ENCODE data around the gene RSU1. TPM values are rescaled to one million over a fixed set of nuclear protein-coding genes. Genes with fewer than 3 reads are reported as not detected.

Gene RSU1
- total and polyA plus RNA-seq, 2 experiments from 2014 or later: 109 to 236 TPM

- H3K79me2 ChIP-seq (ENCODE audit: insufficient read depth): no peaks in the 10 kb centered on the region
- H4K20me1 ChIP-seq (ENCODE audit: insufficient read depth): no peaks in the 10 kb centered on the region
- no peak overlapping the region; the same call in 1 of the 2 replicates for H2AFZ ChIP-seq
- TF ChIP-seq EZH2phosphoT487 (IDR thresholded peaks at IDR 0.05; ENCODE audit: insufficient read depth, low read depth) (no peak), EZH2 (IDR thresholded peaks at IDR 0.05; ENCODE audit: insufficient read depth, poor library complexity, severe bottlenecking) (no peak)
- DNase-seq: peak; percentile 47
- no peaks in the 10 kb centered on the region for H3K9me3 ChIP-seq (ENCODE audit: low read depth)
- no peaks in the 10 kb centered on the region for H3K36me3 ChIP-seq (ENCODE audit: low read depth)
- in situ Hi-C loops (cut with MboI): no loop called here
- no peak overlapping the region for H3K4me3 ChIP-seq
- H3K27me3 ChIP-seq (replicated peaks; ENCODE audit: insufficient read depth): no peaks in the 10 kb centered on the region
- peaks cover 3% of the 10 kb centered on the region; the same call in 1 of the 2 replicates for H3F3A ChIP-seq (ENCODE audit: insufficient read depth)
- no peak overlapping the region for H3K9ac ChIP-seq
- H3K4me2 ChIP-seq (ENCODE audit: unreplicated experiment): no peak overlapping the region
- 82 to 84% methylated on average over 4 of the region's 4 CpGs for WGBS, 2 experiments (ENCODE audit: low coverage in 1 of 2, low lambda C conversion rate in 2 of 2, missing lambda C conversion rate in 2 of 2)
- no peak overlapping the region for H3K27ac ChIP-seq
- peaks cover 18% of the 10 kb centered on the region for H3K4me1 ChIP-seq (ENCODE audit: insufficient read depth)
- no peaks in the 10 kb centered on the region for H3K9me2 ChIP-seq (ENCODE audit: insufficient read depth)
These were observed 36.0 kb upstream of the RSU1 start for GRCh38 chr10:16853201-16853600.

DNA sequence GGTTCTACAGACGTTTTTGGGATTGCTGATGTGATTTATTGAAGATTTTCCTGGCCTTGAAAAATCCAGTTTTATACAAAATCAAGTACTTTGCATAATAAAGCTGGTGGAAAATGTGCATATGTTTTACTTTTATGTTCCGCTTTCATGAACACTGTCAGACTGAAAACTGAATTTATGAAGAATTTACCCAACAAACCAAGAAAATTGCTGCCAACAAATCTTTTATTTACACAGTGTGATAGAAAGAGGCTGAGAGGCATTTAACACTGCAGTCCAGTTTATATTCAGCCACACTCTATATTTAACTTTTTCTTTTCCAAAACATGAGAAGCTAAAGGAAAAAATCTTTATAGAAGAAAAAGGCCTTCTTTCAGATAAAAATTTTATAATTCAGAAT, 35.4 kb upstream of the RSU1 start:
- Histone ChIP-seq H3K9ac (no peak overlapping the region), H3F3A (ENCODE audit: insufficient read depth) (peaks cover 9% of the 10 kb centered on the region; the same call in 1 of the 2 replicates), H3K9me3 (ENCODE audit: low read depth) (no peaks in the 10 kb centered on the region), H3K9me2 (ENCODE audit: insufficient read depth) (no peaks in the 10 kb centered on the region), H3K79me2 (ENCODE audit: insufficient read depth) (no peaks in the 10 kb centered on the region), H2AFZ (no peak overlapping the region; the same call in 1 of the 2 replicates), H3K4me2 (ENCODE audit: unreplicated experiment) (no peak overlapping the region), H3K4me1 (ENCODE audit: insufficient read depth) (peaks cover 23% of the 10 kb centered on the region), H3K36me3 (ENCODE audit: low read depth) (no peaks in the 10 kb centered on the region), H3K27me3 (replicated peaks; ENCODE audit: insufficient read depth) (no peaks in the 10 kb centered on the region), H4K20me1 (ENCODE audit: insufficient read depth) (no peaks in the 10 kb centered on the region), H3K4me3 (no peak overlapping the region), H3K27ac (no peak overlapping the region)
- in situ Hi-C loops (cut with MboI): no loop called here
- TF ChIP-seq EZH2 (IDR thresholded peaks at IDR 0.05; ENCODE audit: insufficient read depth, poor library complexity, severe bottlenecking) (no peak), EZH2phosphoT487 (IDR thresholded peaks at IDR 0.05; ENCODE audit: insufficient read depth, low read depth) (no peak)
- no peak for DNase-seq
- WGBS, 2 experiments (ENCODE audit: low coverage in 1 of 2, low lambda C conversion rate in 2 of 2, missing lambda C conversion rate in 2 of 2): 75 to 81% methylated on average over 2 of the region's 2 CpGs

GRCh38 chr10:16848562-16849154, 31.4 kb upstream of the RSU1 start:
- H3K4me1 ChIP-seq (ENCODE audit: insufficient read depth): peaks cover 36% of the 10 kb centered on the region
- H3K9me3 ChIP-seq (ENCODE audit: low read depth): no peaks in the 10 kb centered on the region
- peaks cover 18% of the 10 kb centered on the region; the same call in 1 of the 2 replicates for H3F3A ChIP-seq (ENCODE audit: insufficient read depth)
- no peak overlapping the region for H3K4me3 ChIP-seq
- no peaks in the 10 kb centered on the region for H3K36me3 ChIP-seq (ENCODE audit: low read depth)
- WGBS, 2 experiments (ENCODE audit: low coverage in 1 of 2, low lambda C conversion rate in 2 of 2, missing lambda C conversion rate in 2 of 2): 8 to 15% methylated on average over 9 to 10 of the region's 10 CpGs
- H3K4me2 ChIP-seq (ENCODE audit: unreplicated experiment): peak overlapping the region; percentile 50
- DNase-seq: peak; percentile 68
- no peaks in the 10 kb centered on the region for H3K79me2 ChIP-seq (ENCODE audit: insufficient read depth)
- H3K27me3 ChIP-seq (replicated peaks; ENCODE audit: insufficient read depth): no peaks in the 10 kb centered on the region
- peak overlapping the region; percentile 61 for H2AFZ ChIP-seq
- in situ Hi-C loops (cut with MboI): no loop called here
- no peaks in the 10 kb centered on the region for H4K20me1 ChIP-seq (ENCODE audit: insufficient read depth)
- no peaks in the 10 kb centered on the region for H3K9me2 ChIP-seq (ENCODE audit: insufficient read depth)
- H3K9ac ChIP-seq: peak overlapping the region; percentile 39
- H3K27ac ChIP-seq: peak overlapping the region; percentile 40
- TF ChIP-seq EZH2 (IDR thresholded peaks at IDR 0.05; ENCODE audit: insufficient read depth, poor library complexity, severe bottlenecking) (no peak), EZH2phosphoT487 (IDR thresholded peaks at IDR 0.05; ENCODE audit: insufficient read depth, low read depth) (no peak)

GRCh38 chr10:16847644-16848043, 30.4 kb upstream of the RSU1 start:
- Histone ChIP-seq H3K4me2 (ENCODE audit: unreplicated experiment) (peak overlapping the region; percentile 44), H3K4me3 (0 out of 2 replicates have a peak overlapping the region, but pooled peaks have one; percentile 29), H2AFZ (peak overlapping the region; percentile 44), H3K79me2 (ENCODE audit: insufficient read depth) (no peaks in the 10 kb centered on the region), H3F3A (ENCODE audit: insufficient read depth) (peaks cover 22% of the 10 kb centered on the region; the same call in 1 of the 2 replicates), H3K36me3 (ENCODE audit: low read depth) (no peaks in the 10 kb centered on the region), H3K27ac (peak overlapping the region; percentile 30), H3K4me1 (ENCODE audit: insufficient read depth) (peaks cover 36% of the 10 kb centered on the region), H4K20me1 (ENCODE audit: insufficient read depth) (no peaks in the 10 kb centered on the region), H3K9ac (peak overlapping the region; percentile 28; the same call in 1 of the 2 replicates), H3K27me3 (replicated peaks; ENCODE audit: insufficient read depth) (no peaks in the 10 kb centered on the region), H3K9me3 (ENCODE audit: low read depth) (no peaks in the 10 kb centered on the region), H3K9me2 (ENCODE audit: insufficient read depth) (no peaks in the 10 kb centered on the region)
- in situ Hi-C loops (cut with MboI): no loop called here
- TF ChIP-seq EZH2 (IDR thresholded peaks at IDR 0.05; ENCODE audit: insufficient read depth, poor library complexity, severe bottlenecking) (no peak), EZH2phosphoT487 (IDR thresholded peaks at IDR 0.05; ENCODE audit: insufficient read depth, low read depth) (no peak)
- WGBS, 2 experiments (ENCODE audit: low coverage in 1 of 2, low lambda C conversion rate in 2 of 2, missing lambda C conversion rate in 2 of 2): 3 to 6% methylated on average over 6 of the region's 6 CpGs
- DNase-seq: peak; percentile 87

All from GM23248 (cell line).